ENCODE results near the gene RGSL1.

DNA sequence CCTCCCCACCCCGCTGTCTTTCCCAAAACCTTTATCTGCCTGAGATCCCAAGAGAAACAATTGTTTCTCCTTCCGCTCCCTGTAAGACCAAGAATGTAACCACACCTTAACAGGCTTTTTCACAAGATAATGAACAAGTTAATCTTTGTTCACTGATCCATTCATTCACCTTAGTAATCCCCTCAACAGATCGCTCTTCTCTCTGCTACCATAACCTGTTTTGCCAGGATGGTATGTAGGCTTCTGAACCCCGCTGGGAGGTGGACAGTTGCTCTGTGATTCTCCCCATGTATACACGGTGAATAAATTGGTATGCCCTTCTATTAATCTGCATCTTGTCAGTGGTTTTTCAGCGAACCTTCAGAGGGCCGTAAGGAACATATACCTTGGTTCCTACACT lies 18.7 kb upstream of the RGSL1 start:
- TF ChIP-seq POLR2A (IDR thresholded peaks at IDR 0.05; ENCODE audit: low read depth, low read length) (no peak), TAF1 (IDR thresholded peaks at IDR 0.05; ENCODE audit: borderline replicate concordance, low read depth, low read length) (no peak)

All from GM12892 (cell line).